Measurements from ENCODE around the gene ZNF536. TPM values are rescaled to one million over a fixed set of nuclear protein-coding genes. Genes with fewer than 3 reads are reported as not detected.

The ZNF536 gene
- total and polyA plus RNA-seq, 2 of the 4 experiments (the other 2 are of a cell fraction) = not detected

DNA sequence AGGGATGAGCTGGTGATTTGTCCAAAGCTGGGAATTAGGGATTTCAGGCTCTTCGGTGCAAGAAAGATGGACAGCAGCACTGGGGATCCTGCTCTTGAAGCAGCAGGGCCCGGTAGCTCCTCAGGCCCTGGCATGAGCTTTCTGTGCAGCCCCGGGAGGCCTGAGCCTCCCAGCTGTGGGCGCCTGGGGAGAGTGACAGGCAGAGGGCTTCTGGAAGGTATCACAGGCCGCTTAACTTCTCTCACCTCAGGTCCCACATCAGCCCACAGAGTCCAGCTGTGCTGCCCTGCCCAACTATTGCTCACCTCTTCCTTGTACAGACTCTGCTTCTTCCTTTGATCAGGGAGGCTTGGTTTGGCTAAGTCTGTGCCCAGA, 14.6 kb upstream of the ZNF536 start:
- Histone ChIP-seq H3K4me2 (ENCODE audit: low read depth, low read length) (no peak overlapping the region), H3K36me3 (ENCODE audit: control insufficient read depth, insufficient read depth, low read length) (no peaks in the 10 kb centered on the region), H4K5ac (ENCODE audit: low read depth, low read length) (no peak overlapping the region), H3K18ac (ENCODE audit: low read depth, low read length) (no peak overlapping the region), H3K27me3 (ENCODE audit: control insufficient read depth, insufficient read depth, low read length) (no peaks in the 10 kb centered on the region), H3K4ac (ENCODE audit: low read depth, low read length) (no peak overlapping the region), H3K23ac (ENCODE audit: low read depth, low read length) (no peak overlapping the region), H4K20me1 (ENCODE audit: insufficient read depth, low read length) (no peaks in the 10 kb centered on the region), H4K8ac (ENCODE audit: low read depth in 2 of 2, low read length in 2 of 2) (no peak overlapping the region), H4K91ac (ENCODE audit: insufficient read depth, low read depth, low read length) (no peak overlapping the region), H3K56ac (ENCODE audit: extremely low read depth, insufficient read depth, low read length) (no peak overlapping the region), H3K4me1 (ENCODE audit: control insufficient read depth, insufficient read depth, low read length) (no peaks in the 10 kb centered on the region), H3K9ac (ENCODE audit: low read depth, low read length) (no peak overlapping the region), H3K27ac (ENCODE audit: insufficient read depth, low read length) (no peak overlapping the region), H2AFZ (replicated peaks; ENCODE audit: low read length, poor library complexity) (no peak overlapping the region), H3K9me1 (ENCODE audit: insufficient read depth, low read length) (no peaks in the 10 kb centered on the region), H2AK5ac (ENCODE audit: low read depth, low read length) (no peak overlapping the region), H2BK20ac (ENCODE audit: low read depth, low read length) (no peak overlapping the region), H2AK9ac (replicated peaks; ENCODE audit: low read depth, low read length, poor library complexity) (no peak overlapping the region), H3K4me3 (ENCODE audit: insufficient read depth, low read depth, low read length) (no peak overlapping the region), H3K9me3 (ENCODE audit: control insufficient read depth, insufficient read depth, low read length) (peaks cover 34% of the 10 kb centered on the region; the same call in 1 of the 2 replicates), H2BK5ac (ENCODE audit: low read depth, low read length, poor library complexity, severe bottlenecking) (no peak overlapping the region), H3K14ac (replicated peaks; ENCODE audit: low read depth, low read length) (no peak overlapping the region), H2BK15ac (ENCODE audit: low read depth, low read length) (no peak overlapping the region), H3K79me1 (ENCODE audit: low read depth in 1 of 2, low read length in 2 of 2) (no peaks in the 10 kb centered on the region), H2BK120ac (ENCODE audit: low read depth, low read length) (no peak overlapping the region)
- in situ Hi-C loops (cut with MboI; ENCODE audit: low sequenced_read_pairs) (no loop called here), dilution Hi-C loops (cut with HindIII; ENCODE audit: low sequenced_read_pairs, unreplicated experiment) (no loop called here), intact Hi-C loops (cut with micrococcal nuclease) (no loop called here)
- no peak for ATAC-seq (ENCODE audit: low read depth)
- WGBS, 2 experiments (ENCODE audit: extremely low coverage in 2 of 2, insufficient read length in 1 of 2) = no CpG with 5 or more reads among the region's 5 CpGs
- DNase-seq = no peak
- ChIA-PET POLR2A (ENCODE audit: unreplicated experiment) (no interaction called here), CTCF (no interaction called here)
- BruUV-seq (replicated peaks) = no TSS peak
- TF ChIP-seq CHD1 (IDR thresholded peaks at IDR 0.05; ENCODE audit: low read depth, low read length) (no peak), FOS (IDR thresholded peaks at IDR 0.05; ENCODE audit: low read depth, low read length) (no peak), MAZ (IDR thresholded peaks at IDR 0.05; ENCODE audit: borderline replicate concordance, low read depth, low read length) (no peak), MXI1 (IDR thresholded peaks at IDR 0.05; ENCODE audit: borderline replicate concordance, low read depth, low read length) (no peak), RFX5 (IDR thresholded peaks at IDR 0.05; ENCODE audit: low read depth, low read length) (no peak), RCOR1 (IDR thresholded peaks at IDR 0.05; ENCODE audit: insufficient replicate concordance, low read length) (no peak), MAFK (IDR thresholded peaks at IDR 0.05; ENCODE audit: low read depth, low read length) (no peak), SMC3 (IDR thresholded peaks at IDR 0.05; ENCODE audit: low read depth, low read length) (no peak), POLR2A (IDR thresholded peaks at IDR 0.05; ENCODE audit: low read depth, low read length) (no peak)
- TF ChIP-seq, protein P1, sequence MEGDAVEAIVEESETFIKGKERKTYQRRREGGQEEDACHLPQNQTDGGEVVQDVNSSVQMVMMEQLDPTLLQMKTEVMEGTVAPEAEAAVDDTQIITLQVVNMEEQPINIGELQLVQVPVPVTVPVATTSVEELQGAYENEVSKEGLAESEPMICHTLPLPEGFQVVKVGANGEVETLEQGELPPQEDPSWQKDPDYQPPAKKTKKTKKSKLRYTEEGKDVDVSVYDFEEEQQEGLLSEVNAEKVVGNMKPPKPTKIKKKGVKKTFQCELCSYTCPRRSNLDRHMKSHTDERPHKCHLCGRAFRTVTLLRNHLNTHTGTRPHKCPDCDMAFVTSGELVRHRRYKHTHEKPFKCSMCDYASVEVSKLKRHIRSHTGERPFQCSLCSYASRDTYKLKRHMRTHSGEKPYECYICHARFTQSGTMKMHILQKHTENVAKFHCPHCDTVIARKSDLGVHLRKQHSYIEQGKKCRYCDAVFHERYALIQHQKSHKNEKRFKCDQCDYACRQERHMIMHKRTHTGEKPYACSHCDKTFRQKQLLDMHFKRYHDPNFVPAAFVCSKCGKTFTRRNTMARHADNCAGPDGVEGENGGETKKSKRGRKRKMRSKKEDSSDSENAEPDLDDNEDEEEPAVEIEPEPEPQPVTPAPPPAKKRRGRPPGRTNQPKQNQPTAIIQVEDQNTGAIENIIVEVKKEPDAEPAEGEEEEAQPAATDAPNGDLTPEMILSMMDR (conservative IDR thresholded peaks at IDR 0.05; ENCODE audit: low read depth, low read length) = no peak
- TF ChIP-seq, protein P2, sequence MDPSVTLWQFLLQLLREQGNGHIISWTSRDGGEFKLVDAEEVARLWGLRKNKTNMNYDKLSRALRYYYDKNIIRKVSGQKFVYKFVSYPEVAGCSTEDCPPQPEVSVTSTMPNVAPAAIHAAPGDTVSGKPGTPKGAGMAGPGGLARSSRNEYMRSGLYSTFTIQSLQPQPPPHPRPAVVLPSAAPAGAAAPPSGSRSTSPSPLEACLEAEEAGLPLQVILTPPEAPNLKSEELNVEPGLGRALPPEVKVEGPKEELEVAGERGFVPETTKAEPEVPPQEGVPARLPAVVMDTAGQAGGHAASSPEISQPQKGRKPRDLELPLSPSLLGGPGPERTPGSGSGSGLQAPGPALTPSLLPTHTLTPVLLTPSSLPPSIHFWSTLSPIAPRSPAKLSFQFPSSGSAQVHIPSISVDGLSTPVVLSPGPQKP (IDR thresholded peaks at IDR 0.05; ENCODE audit: borderline replicate concordance, low read depth, low read length) = no peak

Data from IMR-90 (cell line).